OCI-LY3 (cell line): Measurements from ENCODE around the gene AKNA.

Experiments
- CTCF ChIP-seq: fragments of 200-600, 300-600 bp; sonication (generic); IDR thresholded peaks from 2 replicates; pipeline ENCODE4 v1.5.1; 2014; ENCODE audit warnings: antibody characterized with exemption, low read length, low read depth
- EZH2phosphoT487 ChIP-seq: fragments of 200-600 bp; shearing (Covaris generic); IDR thresholded peaks from 2 replicates; pipeline ENCODE4 v1.6.1; 2018; ENCODE audit warnings: antibody characterized with exemption, mixed run types, low read depth

GRCh38 chr9:114374936-114375335 lies 12.8 kb downstream of the AKNA start:
- TF ChIP-seq CTCF (no peak), EZH2phosphoT487 (no peak)
